GM19193 (cell line): ENCODE measurements around the gene ACSF3.

Source experiments
- POLR2A ChIP-seq: IDR thresholded peaks from 4 replicates; pipeline ENCODE4 v1.6.1; 2011; ENCODE audit not compliant: insufficient read depth, insufficient read length; ENCODE audit errors: extremely low read depth

ACSF3 gene

GRCh38 chr16:89179148-89179484, 85.5 kb downstream of the ACSF3 start:
- no peak for TF ChIP-seq POLR2A

GRCh38 chr16:89179656-89180315, 86.1 kb downstream of the ACSF3 start:
- TF ChIP-seq POLR2A = no peak

DNA sequence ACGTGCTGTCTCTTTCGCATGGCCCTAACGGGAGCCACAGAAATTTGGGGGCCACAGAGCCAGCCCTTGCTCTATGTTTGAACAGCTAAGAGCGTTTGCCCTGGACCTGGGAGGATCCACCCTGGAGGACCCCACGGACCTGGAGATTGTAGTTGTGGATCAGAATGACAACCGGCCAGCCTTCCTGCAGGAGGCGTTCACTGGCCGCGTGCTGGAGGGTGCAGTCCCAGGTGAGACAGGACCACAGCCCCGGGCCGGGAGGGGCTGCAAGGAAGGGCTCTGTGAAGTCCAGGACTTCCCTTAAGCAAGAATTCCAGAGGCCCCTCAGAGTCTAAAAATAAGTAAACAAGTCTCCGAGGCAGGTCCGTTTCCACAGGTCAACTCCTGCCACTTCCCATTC, 89.8 kb downstream of the ACSF3 start:
- no peak for TF ChIP-seq POLR2A

DNA sequence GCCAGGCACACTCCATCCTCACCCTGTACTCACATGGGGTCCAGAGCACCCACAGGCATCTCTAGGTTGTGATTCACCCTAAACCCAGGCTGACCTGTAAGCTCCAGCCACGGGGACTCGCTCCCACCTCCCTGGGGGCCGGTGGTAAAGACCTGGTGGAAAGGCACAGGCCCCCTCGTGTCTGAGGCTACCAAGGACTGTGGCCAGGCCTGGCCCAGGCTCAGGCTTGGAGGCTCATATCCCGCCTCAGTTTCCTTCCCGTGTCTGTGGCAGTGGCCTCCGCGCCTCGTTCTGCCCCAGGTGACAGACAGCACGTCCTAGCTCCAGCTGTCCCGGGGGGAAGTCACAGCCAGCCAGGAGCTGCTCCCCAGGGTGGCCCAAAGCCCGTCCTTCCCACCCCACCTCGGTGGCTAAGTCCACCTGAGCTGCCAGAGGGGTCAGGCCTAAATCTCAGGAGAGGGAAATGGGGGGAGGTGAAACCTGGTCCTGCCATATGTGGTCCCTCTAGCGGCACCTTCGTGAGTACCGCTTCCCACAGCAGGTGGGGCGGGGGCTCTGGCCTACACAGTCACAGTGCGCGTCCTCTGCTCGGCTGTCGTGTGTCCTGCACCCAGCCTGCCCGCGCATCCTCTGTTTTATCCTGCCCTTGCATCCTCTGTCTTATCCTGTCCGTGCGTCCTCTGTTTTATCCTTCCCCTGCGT, 90.5 kb downstream of the ACSF3 start:
- TF ChIP-seq POLR2A = no peak

GRCh38 chr16:89184677-89184932, 91.0 kb downstream of the ACSF3 start:
- no peak for TF ChIP-seq POLR2A

DNA sequence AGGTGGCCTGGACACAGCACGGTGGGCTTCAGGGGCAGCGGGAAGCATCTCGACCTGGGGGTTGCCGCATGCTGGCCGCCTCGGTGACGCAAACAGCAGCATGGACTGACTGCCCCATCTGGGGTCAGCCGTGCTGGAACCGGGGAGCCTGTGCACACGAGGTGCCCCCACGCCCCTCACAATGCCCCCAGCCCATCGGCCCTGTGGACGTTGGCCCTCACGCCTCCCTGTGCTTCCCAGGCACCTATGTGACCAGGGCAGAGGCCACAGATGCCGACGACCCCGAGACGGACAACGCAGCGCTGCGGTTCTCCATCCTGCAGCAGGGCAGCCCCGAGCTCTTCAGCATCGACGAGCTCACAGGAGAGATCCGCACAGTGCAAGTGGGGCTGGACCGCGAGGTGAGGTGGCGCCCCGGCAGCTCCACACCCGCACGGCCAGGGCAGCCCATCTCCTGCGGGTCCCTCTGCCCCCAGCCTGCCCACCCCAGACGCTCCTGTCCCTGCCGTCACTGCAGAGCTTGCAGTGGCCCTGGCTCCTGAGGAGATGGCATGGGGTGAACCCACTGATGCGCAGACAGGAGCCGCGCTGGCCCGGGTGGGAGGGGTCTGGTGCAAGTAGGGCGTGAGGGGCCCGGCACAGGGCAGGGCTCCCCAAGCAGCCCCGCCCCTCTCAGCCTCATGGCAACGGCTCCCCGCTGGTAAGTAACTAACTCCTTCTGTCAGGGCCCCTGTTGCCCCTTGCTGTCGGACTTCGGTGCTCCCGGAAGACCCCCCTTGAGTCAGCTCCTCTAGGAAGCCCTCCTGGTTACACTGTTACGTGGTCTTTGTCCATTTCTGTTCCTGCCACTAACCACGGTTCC, 91.5 kb downstream of the ACSF3 start:
- no peak for TF ChIP-seq POLR2A

DNA sequence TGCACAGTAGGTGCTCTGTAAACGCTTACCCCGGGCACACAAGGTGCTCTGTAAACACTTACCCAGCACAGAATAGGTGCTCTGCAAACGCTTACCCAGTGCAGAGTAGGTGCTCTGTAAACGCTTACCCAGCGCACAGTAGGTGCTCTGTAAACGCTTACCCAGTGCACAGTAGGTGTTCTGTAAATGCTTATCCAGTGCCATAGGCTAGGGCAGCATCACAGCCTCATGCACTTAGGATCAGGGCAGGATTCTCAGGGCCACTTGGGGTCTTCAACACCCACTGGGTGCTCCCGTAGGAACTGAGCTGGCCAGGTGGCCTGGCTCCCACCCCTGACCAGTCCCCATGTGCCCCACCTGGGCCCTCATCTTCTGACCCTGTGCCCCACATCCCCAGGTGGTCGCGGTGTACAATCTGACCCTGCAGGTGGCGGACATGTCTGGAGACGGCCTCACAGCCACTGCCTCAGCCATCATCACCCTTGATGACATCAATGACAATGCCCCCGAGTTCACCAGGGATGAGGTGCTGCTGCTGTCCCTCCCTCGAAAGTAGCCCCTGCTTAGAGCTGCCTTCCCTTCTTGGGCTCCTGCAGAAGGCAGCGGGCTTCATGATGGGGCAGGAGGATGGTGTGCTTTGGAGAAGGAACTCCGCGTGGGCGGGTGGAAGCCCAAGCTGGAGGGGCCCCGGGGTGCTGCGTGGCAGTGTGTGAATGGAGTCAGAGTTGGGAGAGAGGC, 93.5 kb downstream of the ACSF3 start:
- no peak for TF ChIP-seq POLR2A

GRCh38 chr16:89187770-89188392, 94.2 kb downstream of the ACSF3 start:
- no peak for TF ChIP-seq POLR2A

GRCh38 chr16:89189358-89190025, 95.8 kb downstream of the ACSF3 start:
- no peak for TF ChIP-seq POLR2A

DNA sequence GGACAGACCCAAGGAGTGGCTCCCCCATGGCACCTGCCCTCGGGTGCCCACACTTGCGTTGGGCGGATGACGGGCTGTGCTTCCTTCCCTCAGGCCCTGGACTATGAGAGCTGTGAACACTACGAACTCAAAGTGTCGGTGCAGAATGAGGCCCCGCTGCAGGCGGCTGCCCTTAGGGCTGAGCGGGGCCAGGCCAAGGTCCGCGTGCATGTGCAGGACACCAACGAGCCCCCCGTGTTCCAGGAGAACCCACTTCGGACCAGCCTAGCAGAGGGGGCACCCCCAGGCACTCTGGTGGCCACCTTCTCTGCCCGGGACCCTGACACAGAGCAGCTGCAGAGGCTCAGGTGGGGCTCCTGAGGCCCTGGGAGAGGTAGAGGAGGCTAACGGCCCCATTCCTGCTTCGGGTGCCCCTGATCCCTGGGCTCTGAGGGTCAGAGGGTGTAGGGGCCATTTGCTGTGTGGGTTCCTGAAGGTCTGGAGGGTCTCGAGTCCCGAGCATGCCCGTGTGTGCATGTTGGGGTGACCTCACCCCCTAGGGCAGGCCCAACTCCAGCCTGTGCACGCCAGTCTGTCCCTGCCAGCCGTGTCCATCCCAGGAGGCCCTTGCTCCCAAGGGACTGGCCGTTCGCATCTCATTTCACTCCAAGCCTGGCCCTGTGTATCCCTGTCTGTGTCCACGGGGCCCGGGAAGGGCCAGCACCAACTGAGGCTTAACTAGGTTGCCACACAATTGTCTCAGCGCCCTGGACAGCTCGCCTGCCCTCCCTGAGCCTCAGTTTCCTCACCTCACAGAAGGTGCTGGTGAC, 96.7 kb downstream of the ACSF3 start:
- TF ChIP-seq POLR2A = no peak

DNA sequence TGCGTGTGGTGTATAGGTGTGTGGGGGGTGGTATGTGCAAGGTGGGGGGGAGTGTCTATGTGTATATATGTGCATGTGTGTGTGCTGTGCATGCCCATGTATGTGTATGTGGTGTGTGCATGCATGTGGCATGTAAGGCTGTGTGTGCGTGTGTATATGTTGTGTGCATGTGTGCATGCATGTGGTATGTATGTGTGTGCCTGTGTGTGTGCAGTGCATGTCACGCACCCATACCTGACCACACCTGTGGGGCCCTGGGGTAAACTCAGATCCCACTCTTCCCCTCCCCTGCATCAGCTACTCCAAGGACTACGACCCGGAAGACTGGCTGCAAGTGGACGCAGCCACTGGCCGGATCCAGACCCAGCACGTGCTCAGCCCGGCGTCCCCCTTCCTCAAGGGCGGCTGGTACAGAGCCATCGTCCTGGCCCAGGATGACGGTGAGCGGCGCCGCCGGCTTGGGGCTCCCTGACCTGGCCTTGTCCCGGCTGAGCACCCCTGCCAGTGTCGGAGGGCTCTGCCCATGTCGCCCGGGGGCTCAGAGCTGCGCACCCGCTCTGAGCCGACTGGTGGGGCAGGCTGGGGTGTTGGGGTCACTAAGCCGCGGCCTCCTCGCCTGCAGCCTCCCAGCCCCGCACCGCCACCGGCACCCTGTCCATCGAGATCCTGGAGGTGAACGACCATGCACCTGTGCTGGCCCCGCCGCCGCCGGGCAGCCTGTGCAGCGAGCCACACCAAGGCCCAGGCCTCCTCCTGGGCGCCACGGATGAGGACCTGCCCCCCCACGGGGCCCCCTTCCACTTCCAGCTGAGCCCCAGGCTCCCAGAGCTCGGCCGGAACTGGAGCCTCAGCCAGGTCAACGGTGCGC, 97.6 kb downstream of the ACSF3 start:
- TF ChIP-seq POLR2A = no peak

GRCh38 chr16:89191901-89192185, 98.2 kb downstream of the ACSF3 start:
- no peak for TF ChIP-seq POLR2A
